AG04449 (cell line): Measurements from ENCODE around the gene YTHDF2.
"Not testable (repeated sequence)": the region's sequence is repeated elsewhere in the genome, so short reads cannot be mapped to it uniquely, and the experiment has no call there.

Source experiments
- CTCF ChIA-PET: fragments of 350-600 bp; formaldehyde crosslinking; extraction: SDS; loops from one replicate; lab custom pipeline; 2021; ENCODE audit warnings: antibody characterized with exemption; lab: Yijun Ruan, JAX
- POLR2A ChIA-PET: fragments of 400-600, 350-600 bp; formaldehyde crosslinking; extraction: SDS; loops from one replicate; lab custom pipeline; 2020; ENCODE audit warnings: antibody characterized with exemption, inconsistent platforms; lab: Yijun Ruan, JAX
- DNase-seq: peaks from one replicate; pipeline ENCODE4 v3.0.0-alpha.2; 2010; ENCODE audit warnings: low read depth, low spot score
- H3K4me3 ChIP-seq: 2 replicates; pipeline ENCODE4 v1.5.1; 2011; ENCODE audit warnings: low read depth, mild to moderate bottlenecking, control low read depth, low read length
- CTCF ChIP-seq: IDR thresholded peaks from one replicate; pipeline ENCODE4 v1.5.1; 2011; ENCODE audit warnings: mild to moderate bottlenecking, moderate library complexity, low read length, control low read depth, inconsistent platforms; ENCODE audit not compliant: insufficient read depth; ENCODE audit errors: missing control alignments

YTHDF2 gene

GRCh38 chr1:28736450-28737306, at the start of gene YTHDF2:
Gene YTHDF2 (plus strand): TSS chr1:28736940. CDS start chr1:28737121, 181 bp downstream.
- peak within 1 kb of the TSS; percentile 63 for H3K4me3 ChIP-seq
- TF ChIP-seq CTCF: peak; percentile 97
- ChIA-PET CTCF (interaction anchor here (0.6 to 5.6 kb wide), 32 partner anchors 10 to 148 kb away, joined by 3 to 91 read pairs (median 5); partner anchors contain the start of genes GMEB1 and TAF12), POLR2A (interaction anchor here (0.5 to 1.9 kb wide), 12 partner anchors 9 to 231 kb away, joined by 3 to 26 read pairs (median 5); partner anchors contain the start of genes GMEB1, RCC1, RNU11 and TAF12)
- peak; percentile 59 for DNase-seq

DNA sequence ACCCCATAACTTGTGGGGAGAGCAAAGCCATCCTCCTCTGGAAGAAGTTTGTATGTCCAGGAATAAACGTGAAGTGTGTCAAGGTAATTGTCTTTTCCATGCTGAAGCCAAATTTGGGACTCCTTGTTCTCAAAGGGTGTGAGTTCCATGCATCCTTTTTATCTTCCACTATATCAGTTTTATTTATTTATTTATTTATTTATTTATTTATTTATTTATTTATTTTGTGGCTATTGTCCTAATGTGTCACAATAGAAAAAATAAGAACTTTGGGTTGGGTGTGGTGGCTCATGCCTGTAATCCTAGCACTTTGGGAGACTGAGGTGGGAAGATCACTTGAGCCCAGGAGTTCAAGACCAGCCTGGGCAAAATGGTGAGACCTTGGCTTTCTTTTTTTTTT, 45.1 kb upstream of the YTHDF2 start:
- DNase-seq, POLR2A ChIA-PET, CTCF ChIA-PET, H3K4me3 ChIP-seq: not testable (repeated sequence)

GRCh38 chr1:28703629-28704028, 33.1 kb upstream of the YTHDF2 start:
- ChIA-PET CTCF (interaction anchor here (0.6 to 4.7 kb wide), 3 partner anchors 9 to 434 kb away, joined by 3 to 21 read pairs (median 3); partner anchors contain the start of gene YTHDF2), POLR2A (no interaction called here)
- no peak for DNase-seq
- TF ChIP-seq CTCF: no peak
- no peak overlapping the region for H3K4me3 ChIP-seq

- DNase-seq: no peak
- ChIA-PET CTCF (interaction anchor here (0.9 to 5.6 kb wide), 3 partner anchors 10 to 161 kb away, joined by 3 to 49 read pairs (median 6); partner anchors contain the start of gene YTHDF2), POLR2A (no interaction called here)
- H3K4me3 ChIP-seq: no peak overlapping the region
- no peak for TF ChIP-seq CTCF
Measured at GRCh38 chr1:28716336-28716735, 20.4 kb upstream of the YTHDF2 start.

GRCh38 chr1:28718166-28718565, 18.6 kb upstream of the YTHDF2 start:
- CTCF ChIA-PET: interaction anchor here (1.1 to 5.6 kb wide), 2 partner anchors 16 to 47 kb away, joined by 3 to 49 read pairs; partner anchors contain the start of gene YTHDF2
- no peak for DNase-seq
- H3K4me3 ChIP-seq: no peak overlapping the region
- POLR2A ChIA-PET: interaction anchor here (0.6 to 1.7 kb wide), 3 partner anchors 18 to 70 kb away, joined by 3 to 9 read pairs (median 4); partner anchors contain the start of genes RNU11 and YTHDF2
- TF ChIP-seq CTCF: no peak

GRCh38 chr1:28718586-28719331, 18.0 kb upstream of the YTHDF2 start:
- no peak for TF ChIP-seq CTCF
- H3K4me3 ChIP-seq: no peak overlapping the region
- CTCF ChIA-PET: interaction anchor here (1.1 to 5.6 kb wide), 2 partner anchors 16 to 46 kb away, joined by 3 to 49 read pairs; partner anchors contain the start of gene YTHDF2
- POLR2A ChIA-PET: interaction anchor here (0.6 to 1.7 kb wide), 3 partner anchors 18 to 70 kb away, joined by 3 to 9 read pairs (median 4); partner anchors contain the start of genes RNU11 and YTHDF2
- DNase-seq: no peak
